Stimulated activated CD4-positive, alpha-beta T cell treated with anti-CD3 and anti-CD28 coated beads, TNF-alpha, amount 100 ng/mL, for 24 hours (primary cell): ENCODE results near the gene STX2.
A peak's percentile ranks its signal among the peaks of the same experiment; 100 is the strongest.
"Not testable (repeated sequence)": the region's sequence is repeated elsewhere in the genome, so short reads cannot be mapped to it uniquely, and the experiment has no call there.

Source experiments
- DNase-seq, 3 experiments: peaks; one replicate each; pipeline ENCODE4 v3.0.0-alpha.2; 2020; ENCODE audit warnings: low read depth in 3 of 3

The STX2 gene

GRCh38 chr12:130799051-130799450 is 40.0 kb downstream of the STX2 start:
- no peak for DNase-seq

- DNase-seq = peak in 2 of 3 experiments; percentile 34 to 42
Measured at GRCh38 chr12:130796985-130797686, 41.9 kb downstream of the STX2 start.

GRCh38 chr12:130795906-130796305 is 43.1 kb downstream of the STX2 start:
- no peak for DNase-seq

- DNase-seq = no peak
Measured at GRCh38 chr12:130793554-130793849, 45.5 kb downstream of the STX2 start.

GRCh38 chr12:130792821-130793553 is 46.1 kb downstream of the STX2 start:
- DNase-seq = no peak

GRCh38 chr12:130791629-130792028 is 47.4 kb downstream of the STX2 start:
- DNase-seq = no peak

- DNase-seq = no peak
Measured at GRCh38 chr12:130788515-130788914, 50.5 kb downstream of the STX2 start.

GRCh38 chr12:130787445-130788410 is 51.3 kb downstream of the STX2 start:
- no peak for DNase-seq

- DNase-seq = no peak
Measured at GRCh38 chr12:130787041-130787440, 52.0 kb downstream of the STX2 start.

- no peak for DNase-seq
Measured at GRCh38 chr12:130783110-130783715, 55.8 kb downstream of the STX2 start.

GRCh38 chr12:130782245-130782644 is 56.8 kb downstream of the STX2 start:
- DNase-seq = not testable (repeated sequence)

GRCh38 chr12:130780880-130781575 is 58.0 kb downstream of the STX2 start:
- no peak for DNase-seq

GRCh38 chr12:130780325-130780724 is 58.7 kb downstream of the STX2 start:
- no peak for DNase-seq

- no peak for DNase-seq
Measured at GRCh38 chr12:130778776-130779175, 60.3 kb downstream of the STX2 start.

- no peak for DNase-seq
Measured at GRCh38 chr12:130776857-130777339, 62.2 kb downstream of the STX2 start.

- peak; percentile 48 to 73 (median 55) for DNase-seq
Measured at GRCh38 chr12:130775953-130776856, 62.8 kb downstream of the STX2 start.

- no peak for DNase-seq
Measured at GRCh38 chr12:130770413-130771028, 68.5 kb downstream of the STX2 start.

GRCh38 chr12:130768120-130768519 is 70.9 kb downstream of the STX2 start:
- DNase-seq = no peak

GRCh38 chr12:130766470-130766869 is 72.6 kb downstream of the STX2 start:
- no peak for DNase-seq
